Measurements from ENCODE around the gene RIBC2.

DNA sequence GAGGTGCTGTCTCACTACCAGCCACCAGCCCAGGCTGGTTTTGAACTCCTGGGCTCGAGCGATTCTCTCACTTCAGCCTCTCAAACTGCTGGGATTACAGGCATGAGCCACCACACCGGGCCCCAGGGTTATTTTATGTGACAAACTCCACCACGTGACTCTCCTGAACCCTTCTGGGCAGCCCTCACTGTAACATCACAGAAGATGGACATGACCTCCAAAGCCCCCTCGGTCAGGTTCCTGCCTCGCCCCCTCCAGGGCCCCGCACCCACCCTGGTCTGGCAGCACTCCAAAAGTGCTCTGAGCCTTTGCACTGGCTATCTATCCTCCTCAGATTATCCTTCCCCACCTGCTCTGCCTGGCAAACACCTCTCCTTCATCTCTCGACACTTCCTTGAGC, 43.3 kb downstream of the RIBC2 start:
- TF ChIP-seq, protein P1, sequence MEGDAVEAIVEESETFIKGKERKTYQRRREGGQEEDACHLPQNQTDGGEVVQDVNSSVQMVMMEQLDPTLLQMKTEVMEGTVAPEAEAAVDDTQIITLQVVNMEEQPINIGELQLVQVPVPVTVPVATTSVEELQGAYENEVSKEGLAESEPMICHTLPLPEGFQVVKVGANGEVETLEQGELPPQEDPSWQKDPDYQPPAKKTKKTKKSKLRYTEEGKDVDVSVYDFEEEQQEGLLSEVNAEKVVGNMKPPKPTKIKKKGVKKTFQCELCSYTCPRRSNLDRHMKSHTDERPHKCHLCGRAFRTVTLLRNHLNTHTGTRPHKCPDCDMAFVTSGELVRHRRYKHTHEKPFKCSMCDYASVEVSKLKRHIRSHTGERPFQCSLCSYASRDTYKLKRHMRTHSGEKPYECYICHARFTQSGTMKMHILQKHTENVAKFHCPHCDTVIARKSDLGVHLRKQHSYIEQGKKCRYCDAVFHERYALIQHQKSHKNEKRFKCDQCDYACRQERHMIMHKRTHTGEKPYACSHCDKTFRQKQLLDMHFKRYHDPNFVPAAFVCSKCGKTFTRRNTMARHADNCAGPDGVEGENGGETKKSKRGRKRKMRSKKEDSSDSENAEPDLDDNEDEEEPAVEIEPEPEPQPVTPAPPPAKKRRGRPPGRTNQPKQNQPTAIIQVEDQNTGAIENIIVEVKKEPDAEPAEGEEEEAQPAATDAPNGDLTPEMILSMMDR (IDR thresholded peaks at IDR 0.05) = no peak
- TF ChIP-seq POLR2A (IDR thresholded peaks at IDR 0.05) = no peak
